ENCODE results near the gene ERP29. TPM values are rescaled to one million over a fixed set of nuclear protein-coding genes. Genes with fewer than 3 reads are reported as not detected.

Gene ERP29
- total and polyA plus RNA-seq, 10 donors = 64.4 to 196 (median 92.7) TPM

DNA sequence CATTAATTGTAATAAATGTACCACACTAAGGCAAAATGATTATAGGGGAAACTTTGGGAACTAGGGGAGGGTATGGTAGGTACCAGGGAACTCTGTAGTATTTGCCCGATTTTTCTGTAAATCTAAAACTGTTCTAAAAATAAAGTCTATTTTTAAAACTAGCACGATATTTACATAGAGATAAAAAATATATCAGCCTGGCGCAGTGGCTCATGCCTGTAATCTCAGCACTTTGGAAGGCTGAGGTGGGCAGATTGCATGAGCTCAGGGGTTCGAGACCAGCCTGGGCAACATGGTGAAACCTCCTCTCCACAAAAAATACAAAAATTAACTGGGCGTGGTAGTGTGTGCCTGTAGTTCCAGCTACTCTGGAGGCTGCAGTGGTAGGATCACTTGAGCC, 32.6 kb upstream of the ERP29 start:
- H3K4me1 ChIP-seq = peaks cover 0 to 4% (median 0%) of the 10 kb centered on the region in 6 donors
- no peaks in the 10 kb centered on the region for H3K9me3 ChIP-seq
- TF ChIP-seq POLR2A (IDR thresholded peaks at IDR 0.05) (no peak), POLR2AphosphoS5 (IDR thresholded peaks at IDR 0.05) (no peak)
- TF ChIP-seq, protein P1, sequence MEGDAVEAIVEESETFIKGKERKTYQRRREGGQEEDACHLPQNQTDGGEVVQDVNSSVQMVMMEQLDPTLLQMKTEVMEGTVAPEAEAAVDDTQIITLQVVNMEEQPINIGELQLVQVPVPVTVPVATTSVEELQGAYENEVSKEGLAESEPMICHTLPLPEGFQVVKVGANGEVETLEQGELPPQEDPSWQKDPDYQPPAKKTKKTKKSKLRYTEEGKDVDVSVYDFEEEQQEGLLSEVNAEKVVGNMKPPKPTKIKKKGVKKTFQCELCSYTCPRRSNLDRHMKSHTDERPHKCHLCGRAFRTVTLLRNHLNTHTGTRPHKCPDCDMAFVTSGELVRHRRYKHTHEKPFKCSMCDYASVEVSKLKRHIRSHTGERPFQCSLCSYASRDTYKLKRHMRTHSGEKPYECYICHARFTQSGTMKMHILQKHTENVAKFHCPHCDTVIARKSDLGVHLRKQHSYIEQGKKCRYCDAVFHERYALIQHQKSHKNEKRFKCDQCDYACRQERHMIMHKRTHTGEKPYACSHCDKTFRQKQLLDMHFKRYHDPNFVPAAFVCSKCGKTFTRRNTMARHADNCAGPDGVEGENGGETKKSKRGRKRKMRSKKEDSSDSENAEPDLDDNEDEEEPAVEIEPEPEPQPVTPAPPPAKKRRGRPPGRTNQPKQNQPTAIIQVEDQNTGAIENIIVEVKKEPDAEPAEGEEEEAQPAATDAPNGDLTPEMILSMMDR (IDR thresholded peaks at IDR 0.05 in 8 of 11, conservative IDR thresholded peaks at IDR 0.05 in 3 of 11) = no peak
- no peak overlapping the region for H3K27ac ChIP-seq
- intact Hi-C loops (cut with DNase I; ENCODE audit: low total_unique reads) = no loop called here
- WGBS, 5 donors = 90 to 97% (median 92%) methylated on average over 5 of the region's 5 CpGs
- no peaks in the 10 kb centered on the region for H3K36me3 ChIP-seq
- no peak for DNase-seq
- H3K27me3 ChIP-seq (replicated peaks in 1 of 7) = no peaks in the 10 kb centered on the region
- H3K4me3 ChIP-seq = no peak overlapping the region

DNA sequence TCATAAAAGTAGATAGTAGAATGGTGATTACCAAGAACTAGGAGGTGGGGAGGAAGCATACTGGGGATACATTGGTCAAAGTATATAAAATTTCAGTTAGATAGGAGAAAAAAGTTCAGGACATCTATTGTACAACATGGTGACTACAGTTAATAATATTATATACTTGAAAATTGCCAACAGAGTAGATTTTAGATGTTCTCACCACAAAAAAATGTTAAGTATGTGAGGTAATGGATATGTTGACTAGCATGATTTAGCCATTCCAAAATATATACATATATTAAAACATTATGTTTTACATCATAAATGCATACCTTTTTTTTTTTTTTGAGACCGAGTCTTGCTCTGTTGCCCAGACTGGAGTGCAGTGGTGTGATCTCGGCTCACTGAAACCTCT, 31.2 kb upstream of the ERP29 start:
- DNase-seq = no peak
- TF ChIP-seq POLR2AphosphoS5 (IDR thresholded peaks at IDR 0.05) = no peak
- TF ChIP-seq, protein P1 (IDR thresholded peaks at IDR 0.05 in 8 of 11, conservative IDR thresholded peaks at IDR 0.05 in 3 of 11) = no peak
- TF ChIP-seq POLR2A (IDR thresholded peaks at IDR 0.05) = no peak
- intact Hi-C loops (cut with DNase I; ENCODE audit: low total_unique reads) = no loop called here
- H3K9me3 ChIP-seq = no peaks in the 10 kb centered on the region
- no peaks in the 10 kb centered on the region for H3K27me3 ChIP-seq (replicated peaks in 1 of 7)
- H3K4me3 ChIP-seq = no peak overlapping the region
- H3K27ac ChIP-seq = no peak overlapping the region
- no peaks in the 10 kb centered on the region for H3K4me1 ChIP-seq
- 71 to 100% (median 94%) methylated on average over 2 of the region's 2 CpGs for WGBS, 5 donors
- no peaks in the 10 kb centered on the region for H3K36me3 ChIP-seq

DNA sequence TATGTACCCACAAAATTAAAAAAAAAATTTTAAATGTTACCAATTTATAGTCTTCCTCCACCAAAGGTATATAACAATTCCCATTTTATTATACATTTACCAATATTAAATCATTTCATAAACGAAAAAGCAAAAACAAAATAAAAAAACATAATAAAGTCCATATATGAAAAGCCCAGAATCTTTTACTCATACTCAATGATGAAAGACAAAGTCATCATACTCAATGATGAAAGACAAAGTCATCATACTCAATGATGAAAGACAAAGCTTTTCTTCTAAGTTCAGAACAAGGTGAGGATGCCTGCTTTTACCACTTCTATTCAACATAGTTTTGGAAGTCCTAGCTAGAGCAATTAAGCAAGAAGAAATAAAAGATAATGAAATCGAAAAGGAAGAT, 28.4 kb upstream of the ERP29 start:
- Histone ChIP-seq H3K4me3 (no peak overlapping the region), H3K9me3 (no peaks in the 10 kb centered on the region), H3K4me1 (no peaks in the 10 kb centered on the region), H3K27me3 (replicated peaks in 1 of 7) (no peaks in the 10 kb centered on the region), H3K27ac (no peak overlapping the region), H3K36me3 (peaks cover 0 to 7% (median 0%) of the 10 kb centered on the region in 6 donors)
- intact Hi-C loops (cut with DNase I; ENCODE audit: low total_unique reads) = no loop called here
- no peak for DNase-seq
- TF ChIP-seq POLR2A (IDR thresholded peaks at IDR 0.05) = no peak
- TF ChIP-seq, protein P1 (IDR thresholded peaks at IDR 0.05 in 8 of 11, conservative IDR thresholded peaks at IDR 0.05 in 3 of 11) = no peak
- no peak for TF ChIP-seq POLR2AphosphoS5 (IDR thresholded peaks at IDR 0.05)
- WGBS, 5 donors = 89 to 95% (median 94%) methylated on average over 2 of the region's 2 CpGs

DNA sequence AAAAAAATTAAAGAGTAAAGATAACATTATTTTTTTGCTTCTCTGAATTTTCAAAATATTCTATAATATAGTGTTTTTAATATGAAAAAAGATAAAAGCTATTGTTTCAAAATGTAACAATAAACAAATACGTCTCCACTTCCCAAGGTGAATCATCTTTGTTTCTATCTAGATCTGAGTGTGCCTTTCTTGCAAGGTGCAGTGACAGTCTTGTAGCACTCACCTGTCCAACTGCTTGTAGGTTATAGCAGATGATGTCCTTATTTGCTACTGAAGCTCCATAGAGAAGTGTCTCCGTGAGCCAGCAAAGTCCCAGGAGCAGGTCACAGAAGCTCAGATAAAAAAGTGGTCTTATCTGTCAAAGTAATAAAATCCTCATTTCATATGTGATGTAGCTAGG, 21.7 kb upstream of the ERP29 start:
- H3K27me3 ChIP-seq (replicated peaks in 1 of 7) = no peaks in the 10 kb centered on the region
- peaks cover 15 to 53% (median 46%) of the 10 kb centered on the region in 6 donors for H3K4me1 ChIP-seq
- no peaks in the 10 kb centered on the region for H3K9me3 ChIP-seq
- H3K4me3 ChIP-seq = no peak overlapping the region
- peaks cover 0 to 8% (median 0%) of the 10 kb centered on the region in 6 donors for H3K36me3 ChIP-seq
- WGBS, 5 donors = 83 to 95% (median 87%) methylated on average over 2 of the region's 2 CpGs
- no peak for DNase-seq
- intact Hi-C loops (cut with DNase I; ENCODE audit: low total_unique reads) = no loop called here
- no peak for TF ChIP-seq POLR2AphosphoS5 (IDR thresholded peaks at IDR 0.05)
- no peak for TF ChIP-seq POLR2A (IDR thresholded peaks at IDR 0.05)
- TF ChIP-seq, protein P1 (IDR thresholded peaks at IDR 0.05 in 8 of 11, conservative IDR thresholded peaks at IDR 0.05 in 3 of 11) = no peak
- peak overlapping the region in 3 of 8 donors; percentile 63 to 80 (median 69) for H3K27ac ChIP-seq

Measured in spleen (tissue), 11 donors.